SK-N-SH (cell line): ENCODE results near the gene SLCO2A1. TPM values are rescaled to one million over a fixed set of nuclear protein-coding genes. Genes with fewer than 3 reads are reported as not detected.

Experiments used
- CTCF ChIA-PET: fragments of 300-600, 350-600 bp; formaldehyde crosslinking; extraction: SDS; loops from one replicate; lab custom pipeline; 2021; lab: Yijun Ruan, JAX
- POLR2A ChIA-PET: fragments of 350-600 bp; sonication (Branson Sonifier 250); formaldehyde crosslinking; extraction: SDS; loops from one replicate; lab custom pipeline; 2020; ENCODE audit warnings: antibody characterized with exemption, inconsistent platforms; lab: Yijun Ruan, JAX
- DNase-seq: peaks from one replicate; pipeline ENCODE4 v3.0.0; 2012
- H2AFZ ChIP-seq: fragments of 200-600 bp; sonication (generic); 2 replicates; pipeline ENCODE4 v1.8.1; 2016; ENCODE audit warnings: antibody characterized with exemption, mild to moderate bottlenecking, low read depth
- H3F3A ChIP-seq: fragments of 200-600 bp; sonication (generic); replicated peaks from 2 replicates; pipeline ENCODE3; 2016; ENCODE audit warnings: antibody characterized with exemption, mild to moderate bottlenecking; ENCODE audit not compliant: insufficient read depth
- H3K27ac ChIP-seq, 2 experiments: fragments of 200-500 bp in 1 of 2; fragments of 200-600 bp in 1 of 2; sonication (Bioruptor generic) in 1 of 2; sonication (generic), shearing (Covaris generic) in 1 of 2; 2 replicates each; pipeline versions ENCODE4 v1.5.1 to v1.6.1; 2014 to 2016; ENCODE audit warnings: low read depth in 2 of 2, inconsistent platforms in 1 of 2, low read length in 1 of 2, mild to moderate bottlenecking in 1 of 2, mixed read lengths in 1 of 2
- H3K27me3 ChIP-seq: fragments of 200-600 bp; sonication (generic), shearing (Covaris generic); 2 replicates; pipeline ENCODE4 v1.6.1; 2016; ENCODE audit warnings: mixed run types; ENCODE audit not compliant: insufficient read depth
- H3K36me3 ChIP-seq, 2 experiments: fragments of 200-500 bp in 1 of 2; fragments of 200-600 bp in 1 of 2; sonication (Bioruptor generic) in 1 of 2; sonication (generic) in 1 of 2; replicated peaks in 1 of 2; 2 replicates each; pipeline versions ENCODE3 to v1.5.1; 2014 to 2016; ENCODE audit warnings: low read length in 1 of 2, mild to moderate bottlenecking in 1 of 2; ENCODE audit not compliant: insufficient read depth in 2 of 2, control insufficient read depth in 1 of 2
- H3K4me1 ChIP-seq, 2 experiments: fragments of 200-500 bp in 1 of 2; fragments of 200-600 bp in 1 of 2; sonication (Bioruptor generic) in 1 of 2; sonication (generic), shearing (Covaris generic) in 1 of 2; 2 replicates each; pipeline versions ENCODE4 v1.5.1 to v1.6.1; 2014 to 2016; ENCODE audit warnings: low read depth in 1 of 2, low read length in 1 of 2, mixed run types in 1 of 2; ENCODE audit not compliant: insufficient read depth in 2 of 2, control insufficient read depth in 1 of 2
- H3K4me2 ChIP-seq: fragments of 200-600 bp; sonication (generic), shearing (Covaris generic); 2 replicates; pipeline ENCODE4 v1.6.1; 2017; ENCODE audit warnings: mixed run types
- H3K4me3 ChIP-seq, 2 experiments: fragments of 200-500 bp in 1 of 2; fragments of 200-600 bp in 1 of 2; sonication (Bioruptor generic) in 1 of 2; sonication (generic), shearing (Covaris generic) in 1 of 2; 2 replicates each; pipeline versions ENCODE4 v1.5.1 to v1.8.1; 2014 to 2016; ENCODE audit warnings: low read depth in 2 of 2, inconsistent platforms in 1 of 2, low read length in 1 of 2, mild to moderate bottlenecking in 1 of 2, mixed read lengths in 1 of 2, moderate library complexity in 1 of 2
- H3K79me2 ChIP-seq: fragments of 200-600 bp; sonication (generic); 2 replicates; pipeline ENCODE4 v1.8.1; 2017; ENCODE audit warnings: mild to moderate bottlenecking; ENCODE audit not compliant: insufficient read depth
- H3K9ac ChIP-seq: fragments of 200-600 bp; sonication (generic); 2 replicates; pipeline ENCODE4 v1.6.1; 2017; ENCODE audit warnings: mixed run types
- H3K9me2 ChIP-seq: fragments of 200-600 bp; sonication (generic); 2 replicates; pipeline ENCODE4 v1.6.1; 2017; ENCODE audit warnings: mixed run types
- H3K9me3 ChIP-seq: fragments of 200-600 bp; sonication (generic); 2 replicates; pipeline ENCODE4 v1.6.1; 2017; ENCODE audit warnings: mixed run types, mild to moderate bottlenecking, moderate library complexity
- H4K20me1 ChIP-seq: fragments of 200-600 bp; sonication (generic); 2 replicates; pipeline ENCODE4 v1.6.1; 2017; ENCODE audit warnings: mild to moderate bottlenecking, mixed run types; ENCODE audit not compliant: insufficient read depth
- CHD2 ChIP-seq: fragments of 150-350 bp; IDR thresholded peaks from 2 replicates; pipeline ENCODE4 v1.6.1; 2018; ENCODE audit warnings: low read length; ENCODE audit not compliant: partially characterized antibody
- CTCF ChIP-seq: fragments of 200-600 bp; sonication (generic); IDR thresholded peaks from 2 replicates; pipeline ENCODE4 v1.6.1; 2017; ENCODE audit warnings: antibody characterized with exemption, mild to moderate bottlenecking, moderate library complexity
- EP300 ChIP-seq, 2 experiments: IDR thresholded peaks; 2 replicates each; pipeline versions ENCODE4 v1.4.0 to v1.6.1; 2012; ENCODE audit warnings: borderline replicate concordance in 1 of 2, low read depth in 1 of 2, low read length in 1 of 2
- EZH2phosphoT487 ChIP-seq: fragments of 200-600 bp; sonication (generic); IDR thresholded peaks from 2 replicates; pipeline ENCODE4 v1.6.1; 2017; ENCODE audit warnings: low read depth, mixed run types, mild to moderate bottlenecking, antibody characterized with exemption, moderate library complexity, borderline replicate concordance
- GABPA ChIP-seq: IDR thresholded peaks from 2 replicates; pipeline ENCODE4 v1.4.0; 2012; ENCODE audit warnings: low read depth, mild to moderate bottlenecking
- GATA2 ChIP-seq: sonication (generic); formaldehyde crosslinking; IDR thresholded peaks from 2 replicates; pipeline ENCODE4 v1.5.0; 2020; ENCODE audit warnings: mild to moderate bottlenecking, missing genetic modification reagents
- JUND ChIP-seq: IDR thresholded peaks from 2 replicates; pipeline ENCODE4 v1.4.0; 2012
- MXI1 ChIP-seq: IDR thresholded peaks from 2 replicates; pipeline ENCODE4 v1.6.1; 2012; ENCODE audit warnings: mild to moderate bottlenecking, low read depth, low read length, improper control_type of control experiment
- NFIC ChIP-seq: IDR thresholded peaks from 2 replicates; pipeline ENCODE4 v1.4.0; 2012; ENCODE audit warnings: borderline replicate concordance
- NRF1 ChIP-seq: IDR thresholded peaks from 2 replicates; pipeline ENCODE4 v1.6.1; 2012; ENCODE audit warnings: low read depth, mild to moderate bottlenecking, low read length
- POLR2AphosphoS5 ChIP-seq: IDR thresholded peaks from 2 replicates; pipeline ENCODE4 v1.6.1; 2012; ENCODE audit warnings: low read depth, low read length
- RAD21 ChIP-seq: IDR thresholded peaks from 2 replicates; pipeline ENCODE4 v1.6.1; 2012; ENCODE audit warnings: mild to moderate bottlenecking, low read length
- RCOR1 ChIP-seq: fragments of 150-350 bp; IDR thresholded peaks from 2 replicates; pipeline ENCODE4 v1.6.1; 2017; ENCODE audit warnings: antibody characterized with exemption, low read length
- RFX5 ChIP-seq: IDR thresholded peaks from 2 replicates; pipeline ENCODE4 v1.6.1; 2012; ENCODE audit warnings: mild to moderate bottlenecking, improper control_type of control experiment, low read length
- RXRA ChIP-seq: IDR thresholded peaks from 2 replicates; pipeline ENCODE4 v1.4.0; 2012; ENCODE audit warnings: low read depth, mild to moderate bottlenecking, borderline replicate concordance
- SIN3A ChIP-seq: IDR thresholded peaks from 2 replicates; pipeline ENCODE4 v1.6.1; 2012; ENCODE audit warnings: low read depth, mild to moderate bottlenecking, low read length, moderate library complexity, borderline replicate concordance
- SMC3 ChIP-seq: IDR thresholded peaks from 2 replicates; pipeline ENCODE4 v1.6.1; 2012; ENCODE audit warnings: low read depth, low read length, improper control_type of control experiment
- TAF1 ChIP-seq: IDR thresholded peaks from 2 replicates; pipeline ENCODE4 v1.6.1; 2012; ENCODE audit warnings: low read depth, mild to moderate bottlenecking, low read length, moderate library complexity, borderline replicate concordance
- TCF12 ChIP-seq: IDR thresholded peaks from 2 replicates; pipeline ENCODE4 v1.4.0; 2012
- TEAD4 ChIP-seq: IDR thresholded peaks from 2 replicates; pipeline ENCODE4 v1.4.0; 2012; ENCODE audit warnings: mild to moderate bottlenecking, borderline replicate concordance; ENCODE audit not compliant: insufficient read depth
- YY1 ChIP-seq: IDR thresholded peaks from 2 replicates; pipeline ENCODE4 v1.4.0; 2012; ENCODE audit warnings: low read depth, mild to moderate bottlenecking
- WGBS: methylation state at CpG from one replicate; pipeline ENCODE4 v1.1.6; 2017; ENCODE audit warnings: low lambda C conversion rate; 5-methylcytosine and 5-hydroxymethylcytosine counted together
- polyA plus RNA-seq, 3 experiments: library from polyadenylated mRNA; depleted of rRNA; stranded (reverse); fragments of >200 nt; gene quantifications; 2 replicates each; pipeline ENCODE4 v1.2.3, GENCODE V29; 2012
- TF ChIP-seq, protein P1 (sequence below): fragments of 150-350 bp; IDR thresholded peaks from 2 replicates; pipeline ENCODE4 v1.6.1; 2016; ENCODE audit warnings: mild to moderate bottlenecking, low read depth, low read length

SLCO2A1 gene
- polyA plus RNA-seq, 1 of the 3 experiments (the other 2 are of a cell fraction): 9.3 TPM

DNA sequence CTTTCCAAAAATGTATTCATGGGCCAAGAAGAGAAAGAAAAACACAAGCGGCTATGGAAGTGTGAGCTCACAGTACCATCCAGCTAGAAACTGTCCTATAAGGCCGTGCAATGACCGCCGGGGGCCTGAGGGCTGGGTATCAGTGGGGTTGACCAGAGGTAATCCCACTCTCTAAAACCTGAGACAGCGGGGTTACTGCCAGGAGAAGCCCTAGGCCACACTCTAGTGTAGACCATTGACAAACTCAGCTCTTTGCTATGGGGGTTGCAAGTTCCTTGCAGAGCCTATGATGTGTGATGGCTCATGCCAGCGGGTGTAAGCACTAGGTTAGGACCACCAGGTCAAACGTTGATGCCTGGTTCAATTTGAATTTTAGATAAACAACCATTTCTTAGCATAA is 25.9 kb upstream of the SLCO2A1 start:
- CTCF ChIA-PET: no interaction called here
- 85% methylated on average over 5 of the region's 7 CpGs for WGBS
- Histone ChIP-seq H3K4me1 (peaks cover 3 to 5% of the 10 kb centered on the region in 2 experiments; a peak in 2 of 4 replicates), H3K9ac (no peak overlapping the region), H3K36me3 (no peaks in the 10 kb centered on the region), H4K20me1 (no peaks in the 10 kb centered on the region), H3K9me3 (no peaks in the 10 kb centered on the region), H3K4me3 (no peak overlapping the region), H3K4me2 (no peak overlapping the region), H3K79me2 (no peaks in the 10 kb centered on the region), H2AFZ (no peak overlapping the region), H3K9me2 (no peaks in the 10 kb centered on the region), H3K27me3 (no peaks in the 10 kb centered on the region), H3F3A (no peaks in the 10 kb centered on the region), H3K27ac (no peak overlapping the region)
- TF ChIP-seq SMC3 (no peak), TEAD4 (no peak), POLR2AphosphoS5 (no peak), TCF12 (no peak)
- POLR2A ChIA-PET: no interaction called here
- no peak for DNase-seq

DNA sequence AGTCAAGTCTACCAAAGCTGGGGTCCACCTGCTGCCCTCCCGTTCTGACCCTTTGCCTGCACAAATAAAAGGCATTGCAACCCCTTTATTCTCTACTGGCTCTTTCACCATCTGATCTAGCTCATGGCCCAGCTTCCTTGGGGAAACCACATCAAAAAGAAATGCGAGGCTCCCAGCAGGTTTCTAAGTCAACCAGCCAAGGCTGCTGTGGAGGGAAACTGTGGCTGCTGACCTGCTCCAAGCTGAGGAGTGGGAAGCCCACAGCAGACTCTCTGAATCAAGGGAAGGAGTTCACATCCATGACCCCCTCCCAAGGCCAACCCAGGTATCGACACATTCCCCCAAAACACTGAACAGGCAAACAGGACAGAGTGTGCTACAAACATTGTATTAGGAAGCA is 25.2 kb upstream of the SLCO2A1 start:
- TF ChIP-seq TEAD4 (no peak), RCOR1 (no peak), CTCF (no peak), CHD2 (no peak), RXRA (no peak), EZH2phosphoT487 (no peak), SMC3 (no peak), JUND (no peak), GATA2 (CRISPR knock-in tag) (no peak), TAF1 (no peak), NFIC (no peak), EP300 (IDR thresholded peaks at IDR 0.05; ENCODE audit: borderline replicate concordance in 1 of 2, low read depth in 1 of 2, low read length in 1 of 2) (no peak), NRF1 (no peak), RAD21 (no peak), RFX5 (no peak), SIN3A (no peak), YY1 (no peak), GABPA (no peak), MXI1 (no peak)
- TF ChIP-seq, protein P1, sequence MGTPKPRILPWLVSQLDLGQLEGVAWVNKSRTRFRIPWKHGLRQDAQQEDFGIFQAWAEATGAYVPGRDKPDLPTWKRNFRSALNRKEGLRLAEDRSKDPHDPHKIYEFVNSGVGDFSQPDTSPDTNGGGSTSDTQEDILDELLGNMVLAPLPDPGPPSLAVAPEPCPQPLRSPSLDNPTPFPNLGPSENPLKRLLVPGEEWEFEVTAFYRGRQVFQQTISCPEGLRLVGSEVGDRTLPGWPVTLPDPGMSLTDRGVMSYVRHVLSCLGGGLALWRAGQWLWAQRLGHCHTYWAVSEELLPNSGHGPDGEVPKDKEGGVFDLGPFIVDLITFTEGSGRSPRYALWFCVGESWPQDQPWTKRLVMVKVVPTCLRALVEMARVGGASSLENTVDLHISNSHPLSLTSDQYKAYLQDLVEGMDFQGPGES: no peak
- H3K27me3 ChIP-seq: no peaks in the 10 kb centered on the region
- H3K9me2 ChIP-seq: no peaks in the 10 kb centered on the region
- POLR2A ChIA-PET: no interaction called here
- no peaks in the 10 kb centered on the region for H4K20me1 ChIP-seq
- no peaks in the 10 kb centered on the region for H3F3A ChIP-seq
- no peak overlapping the region for H3K4me3 ChIP-seq
- H2AFZ ChIP-seq: no peak overlapping the region
- H3K79me2 ChIP-seq: no peaks in the 10 kb centered on the region
- 72% methylated on average over 3 of the region's 3 CpGs for WGBS
- no peaks in the 10 kb centered on the region for H3K36me3 ChIP-seq
- DNase-seq: no peak
- CTCF ChIA-PET: interaction anchor here (0.6 kb wide), 1 partner anchor 86 kb away, joined by 3 read pairs; no protein-coding TSS in a partner anchor
- H3K9ac ChIP-seq: no peak overlapping the region
- H3K9me3 ChIP-seq: no peaks in the 10 kb centered on the region
- no peak overlapping the region for H3K4me2 ChIP-seq
- H3K27ac ChIP-seq: no peak overlapping the region
- peaks cover 3 to 5% of the 10 kb centered on the region in 2 experiments; a peak in 2 of 4 replicates for H3K4me1 ChIP-seq
